ENCODE measurements around the gene PIAS3. TPM values are rescaled to one million over a fixed set of nuclear protein-coding genes. Genes with fewer than 3 reads are reported as not detected.
A peak's percentile ranks its signal among the peaks of the same experiment; 100 is the strongest.

The PIAS3 gene
- polyA plus RNA-seq, 1 donor from 2014 or later, result 15.0 TPM

GRCh38 chr1:145891587-145892485 is 33.0 kb upstream of the PIAS3 start:
- no peaks in the 10 kb centered on the region for H3K27me3 ChIP-seq (ENCODE audit: insufficient read depth, low read depth, low read length)
- no peaks in the 10 kb centered on the region for H3K9me2 ChIP-seq (ENCODE audit: insufficient read depth, low read length)
- H3K9ac ChIP-seq (ENCODE audit: low read length), result no peak overlapping the region
- H3K27ac ChIP-seq (ENCODE audit: low read length), result no peak overlapping the region
- no peaks in the 10 kb centered on the region for H4K20me1 ChIP-seq (ENCODE audit: insufficient read depth)
- TF ChIP-seq REST (IDR thresholded peaks at IDR 0.05; ENCODE audit: borderline replicate concordance) (no peak), EP300 (conservative IDR thresholded peaks at IDR 0.05; ENCODE audit: poor library complexity, severe bottlenecking) (no peak), MXI1 (conservative IDR thresholded peaks at IDR 0.05; ENCODE audit: poor library complexity, severe bottlenecking) (no peak), RAD21 (conservative IDR thresholded peaks at IDR 0.05) (peak; percentile 91), EZH2 (IDR thresholded peaks at IDR 0.05; ENCODE audit: borderline replicate concordance, insufficient read depth, low read length, poor library complexity, severe bottlenecking) (no peak), POLR2AphosphoS5 (IDR thresholded peaks at IDR 0.05) (no peak), TAF1 (IDR thresholded peaks at IDR 0.05; ENCODE audit: low read depth) (no peak), SMC3 (conservative IDR thresholded peaks at IDR 0.05; ENCODE audit: poor library complexity) (peak; percentile 95), CTCF (IDR thresholded peaks at IDR 0.05; ENCODE audit: poor library complexity, severe bottlenecking) (peak; percentile 97)
- no peaks in the 10 kb centered on the region for H3K79me2 ChIP-seq (replicated peaks; ENCODE audit: insufficient read depth, low read length)
- no peak overlapping the region for H3K4me3 ChIP-seq (ENCODE audit: low read length)
- no peaks in the 10 kb centered on the region for H3F3A ChIP-seq (ENCODE audit: insufficient read depth, low read length, poor library complexity, severe bottlenecking)
- H3K9me3 ChIP-seq (ENCODE audit: low read length), result no peaks in the 10 kb centered on the region
- H3K4me2 ChIP-seq (ENCODE audit: low read length), result no peak overlapping the region
- no peak overlapping the region for H2AFZ ChIP-seq (ENCODE audit: low read depth, low read length)
- no peaks in the 10 kb centered on the region for H3K36me3 ChIP-seq (ENCODE audit: insufficient read depth, low read length)

- Histone ChIP-seq H3F3A (ENCODE audit: insufficient read depth, low read length, poor library complexity, severe bottlenecking) (no peaks in the 10 kb centered on the region), H3K27me3 (ENCODE audit: insufficient read depth, low read depth, low read length) (no peaks in the 10 kb centered on the region), H3K27ac (ENCODE audit: low read length) (no peak overlapping the region), H3K36me3 (ENCODE audit: insufficient read depth, low read length) (no peaks in the 10 kb centered on the region), H3K9ac (ENCODE audit: low read length) (no peak overlapping the region), H3K79me2 (replicated peaks; ENCODE audit: insufficient read depth, low read length) (no peaks in the 10 kb centered on the region), H4K20me1 (ENCODE audit: insufficient read depth) (no peaks in the 10 kb centered on the region), H3K9me3 (ENCODE audit: low read length) (no peaks in the 10 kb centered on the region), H3K9me2 (ENCODE audit: insufficient read depth, low read length) (no peaks in the 10 kb centered on the region), H2AFZ (ENCODE audit: low read depth, low read length) (no peak overlapping the region), H3K4me2 (ENCODE audit: low read length) (no peak overlapping the region), H3K4me3 (ENCODE audit: low read length) (no peak overlapping the region)
- TF ChIP-seq MXI1 (conservative IDR thresholded peaks at IDR 0.05; ENCODE audit: poor library complexity, severe bottlenecking) (no peak), EP300 (conservative IDR thresholded peaks at IDR 0.05; ENCODE audit: poor library complexity, severe bottlenecking) (no peak), EZH2 (IDR thresholded peaks at IDR 0.05; ENCODE audit: borderline replicate concordance, insufficient read depth, low read length, poor library complexity, severe bottlenecking) (no peak), REST (IDR thresholded peaks at IDR 0.05; ENCODE audit: borderline replicate concordance) (no peak), RAD21 (conservative IDR thresholded peaks at IDR 0.05) (no peak), POLR2AphosphoS5 (IDR thresholded peaks at IDR 0.05) (no peak), TAF1 (IDR thresholded peaks at IDR 0.05; ENCODE audit: low read depth) (no peak), SMC3 (conservative IDR thresholded peaks at IDR 0.05; ENCODE audit: poor library complexity) (no peak), CTCF (IDR thresholded peaks at IDR 0.05; ENCODE audit: poor library complexity, severe bottlenecking) (no peak)
These were observed 32.3 kb upstream of the PIAS3 start for GRCh38 chr1:145891143-145891542.

Data from neural cell (in vitro differentiated cells).